Measurements from ENCODE around the gene MXD1.

Gene MXD1

DNA sequence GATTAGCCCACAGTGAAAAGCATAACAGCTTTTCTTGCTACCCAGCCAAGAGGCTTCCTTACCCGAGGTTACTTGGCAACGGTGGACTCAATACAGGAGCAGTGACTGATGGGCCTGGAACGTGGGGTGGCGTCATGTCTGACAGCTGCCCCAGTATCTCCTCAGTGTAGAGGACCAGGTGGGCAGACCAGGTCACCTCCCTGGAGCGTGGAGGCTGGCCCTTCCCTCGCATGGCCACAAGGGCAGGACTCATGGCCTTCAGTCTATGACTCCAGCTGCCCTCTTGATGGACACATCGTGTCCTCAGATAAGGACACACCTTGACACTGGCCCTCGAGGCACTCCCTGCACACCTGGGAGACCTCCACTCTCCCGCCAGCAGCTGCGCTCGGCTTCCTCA lies 40.1 kb downstream of the MXD1 start:
- no peak for DNase-seq

GRCh38 chr2:69956475-69956979 lies 41.6 kb downstream of the MXD1 start:
- DNase-seq, result no peak

DNA sequence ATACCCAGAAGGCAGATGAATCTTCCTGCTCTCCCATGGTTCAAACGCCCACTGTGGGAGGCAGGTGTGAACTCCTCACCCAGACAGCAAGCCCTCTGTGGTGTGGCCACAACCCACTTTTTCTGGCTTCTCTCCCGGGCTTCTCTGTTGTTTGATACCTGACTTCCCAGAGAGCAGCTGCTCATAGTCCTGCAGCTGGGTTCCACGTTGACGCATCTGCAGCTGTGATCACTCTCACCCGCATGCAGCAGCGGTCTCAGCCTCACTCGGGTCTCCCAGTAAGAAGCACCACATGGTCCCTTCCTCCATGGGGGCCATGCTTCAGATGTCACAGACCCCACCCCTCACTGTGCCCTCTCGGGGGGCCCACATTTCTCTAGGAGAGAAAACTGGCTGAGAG lies 43.1 kb downstream of the MXD1 start:
- no peak for DNase-seq

DNA sequence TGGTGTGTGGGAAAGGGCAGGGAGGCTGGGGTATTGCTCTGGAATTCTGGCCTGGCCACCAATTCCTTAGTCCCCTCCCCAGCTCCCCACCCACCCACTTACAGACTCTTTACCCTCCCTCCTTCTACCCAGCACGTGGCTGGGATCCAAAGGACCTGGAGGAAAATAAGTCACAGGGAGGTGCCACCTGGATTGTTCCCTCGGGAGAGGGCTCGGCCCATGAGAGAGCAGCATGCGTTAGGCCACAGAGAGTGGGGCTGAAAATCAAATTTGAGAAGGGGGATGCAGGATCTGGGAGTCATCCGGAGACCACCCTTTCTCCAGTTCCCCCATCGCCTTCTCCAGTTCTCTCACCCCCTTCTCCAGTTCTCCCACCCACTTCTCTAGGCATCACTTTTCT lies 43.6 kb downstream of the MXD1 start:
- DNase-seq, result no peak

DNA sequence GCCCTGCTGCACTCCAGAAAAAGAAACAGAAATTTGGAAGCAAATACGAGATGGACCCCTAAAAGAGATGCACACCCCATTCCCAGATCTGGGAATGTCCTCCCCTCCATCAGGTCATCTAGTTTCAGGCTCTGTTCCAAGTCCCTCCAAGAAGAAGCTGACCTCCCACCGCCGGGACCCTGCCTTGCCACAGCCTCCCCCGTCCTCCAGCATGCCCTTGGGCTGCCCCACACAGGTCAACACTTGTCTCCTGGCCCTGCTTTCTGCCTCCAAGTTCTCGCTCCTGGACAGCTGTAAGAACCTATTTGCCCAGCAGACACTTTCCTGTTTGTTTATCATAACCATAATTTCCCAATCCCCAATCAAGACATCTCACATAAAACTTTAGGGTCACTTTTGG lies 44.5 kb downstream of the MXD1 start:
- DNase-seq, result no peak

- DNase-seq, result no peak
Measured at GRCh38 chr2:69960821-69961220, 45.9 kb downstream of the MXD1 start.

- DNase-seq, result no peak
Measured at GRCh38 chr2:69961496-69961895, 46.6 kb downstream of the MXD1 start, which contains the start of gene ASPRV1. ASPRV1 (minus strand) TSS chr2:69961631; CDS start chr2:69961436, 195 bp downstream.

- no peak for DNase-seq
Measured at GRCh38 chr2:69962986-69963730, 48.2 kb downstream of the MXD1 start.

GRCh38 chr2:69964353-69964841 lies 49.5 kb downstream of the MXD1 start:
- no peak for DNase-seq

DNA sequence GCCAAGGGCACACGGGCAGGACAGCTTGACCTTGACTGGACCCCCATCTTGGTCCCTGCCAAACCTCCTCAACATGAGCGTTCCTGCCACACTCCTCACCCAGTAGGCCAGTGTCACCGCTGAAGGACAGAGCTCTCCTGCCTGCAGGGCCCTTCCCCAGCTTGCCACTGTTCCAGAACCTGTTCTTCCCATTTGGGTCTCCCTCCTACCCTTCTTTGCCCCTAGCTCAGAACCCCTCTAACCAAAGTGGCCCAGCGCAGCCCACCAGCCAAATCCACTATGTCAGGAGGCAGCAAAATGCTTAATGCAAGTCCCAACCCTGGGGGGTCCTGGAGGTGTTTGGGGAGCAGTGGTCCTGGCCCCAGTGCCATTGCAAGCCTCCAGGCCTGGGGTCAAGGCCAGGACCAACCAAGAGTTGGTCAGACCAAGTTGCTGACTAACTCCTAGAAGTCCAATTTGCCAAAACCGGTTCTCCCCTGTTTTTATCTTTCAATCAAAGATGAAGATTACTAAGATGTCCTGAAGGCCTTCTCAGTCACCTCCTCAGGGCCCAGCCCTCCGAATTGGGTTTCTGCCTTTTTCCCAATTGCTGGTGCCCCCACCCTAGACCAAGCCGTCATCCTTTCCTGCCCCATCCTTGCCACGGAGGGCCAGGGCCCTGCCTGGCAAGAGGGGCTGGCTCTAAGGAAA lies 51.0 kb downstream of the MXD1 start:
- DNase-seq, result no peak

GRCh38 chr2:69966496-69966895 lies 51.6 kb downstream of the MXD1 start:
- DNase-seq, result no peak

- DNase-seq, result no peak
Measured at GRCh38 chr2:69968609-69969008, 53.7 kb downstream of the MXD1 start.

DNA sequence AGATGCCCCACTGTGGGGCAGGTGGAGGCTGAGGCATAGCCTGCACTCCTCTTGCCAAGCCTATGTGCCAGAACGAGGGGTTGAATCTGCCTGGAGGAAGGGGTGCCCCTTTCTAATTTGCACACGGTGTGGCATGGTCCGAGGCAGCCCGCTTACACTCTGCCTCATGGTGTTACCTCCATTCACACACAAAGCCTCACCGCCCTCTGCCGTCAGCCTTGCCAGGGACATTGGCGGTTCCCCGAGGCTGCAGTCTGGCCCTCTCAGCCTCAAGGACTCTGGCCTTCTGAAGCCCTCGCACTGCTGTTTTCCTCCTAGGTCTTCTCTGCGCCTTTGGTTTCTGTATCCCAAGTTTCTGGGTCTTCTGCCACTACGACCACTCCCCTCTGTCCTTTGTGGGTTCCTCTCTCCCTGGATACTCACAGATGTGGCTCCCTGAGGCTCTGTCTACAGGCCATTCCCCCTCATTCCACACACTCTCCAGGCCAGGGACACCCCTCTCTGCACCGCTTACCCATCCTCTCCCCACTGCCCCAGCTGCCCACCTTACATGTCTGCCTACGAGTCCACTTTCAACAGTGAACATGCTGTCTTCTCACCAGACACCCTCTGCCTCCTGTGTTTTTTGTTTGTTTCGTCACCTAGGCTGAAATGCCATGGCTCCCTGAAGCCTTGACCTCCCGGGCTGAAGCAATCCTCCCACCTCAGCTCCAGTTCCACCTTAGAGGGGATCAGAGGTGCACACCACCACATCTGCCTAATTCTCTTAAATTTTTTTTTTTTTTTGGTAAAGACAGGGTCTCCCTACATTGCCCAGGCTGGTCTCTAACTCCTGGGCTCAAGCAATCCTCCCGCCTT lies 54.4 kb downstream of the MXD1 start:
- DNase-seq, result no peak

DNA sequence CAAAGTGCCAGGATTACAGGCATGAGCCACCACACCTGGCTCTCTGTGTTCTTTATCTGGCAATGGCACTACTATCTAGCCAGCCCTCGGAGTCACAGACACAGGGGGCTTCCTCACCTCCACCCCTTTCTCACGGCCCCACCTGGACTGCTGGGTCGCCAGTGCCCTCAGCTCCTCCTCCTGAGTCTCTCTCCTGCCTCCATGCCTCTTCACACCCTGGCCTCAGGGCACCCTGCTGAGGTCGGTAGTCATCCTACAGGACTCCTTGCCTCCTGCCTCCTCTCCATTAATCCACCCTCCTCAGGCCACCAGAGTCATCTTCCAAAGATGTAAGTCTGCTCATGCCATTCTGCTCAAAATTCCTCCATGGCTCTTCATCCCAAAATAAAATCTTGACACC lies 55.1 kb downstream of the MXD1 start:
- DNase-seq, result no peak

- no peak for DNase-seq
Measured at GRCh38 chr2:69972822-69973221, 57.9 kb downstream of the MXD1 start.

- no peak for DNase-seq
Measured at GRCh38 chr2:69973335-69973735, 58.4 kb downstream of the MXD1 start.

- DNase-seq, result no peak
Measured at GRCh38 chr2:69975136-69975852, 60.4 kb downstream of the MXD1 start.

- DNase-seq, result no peak
Measured at GRCh38 chr2:69975853-69976462, 61.0 kb downstream of the MXD1 start.

GRCh38 chr2:69977186-69977585 lies 62.3 kb downstream of the MXD1 start:
- no peak for DNase-seq

- no peak for DNase-seq
Measured at GRCh38 chr2:69977906-69978482, 63.1 kb downstream of the MXD1 start.
